ENCODE results near the gene KIF4A. TPM values are rescaled to one million over a fixed set of nuclear protein-coding genes. Genes with fewer than 3 reads are reported as not detected.

KIF4A gene
- total RNA-seq, 4 donors from 2014 or later: 1.3 to 17.3 (median 4.6) TPM

GRCh38 chrX:70439016-70439415, 149.1 kb downstream of the KIF4A start:
- H3K27me3 ChIP-seq: no peaks in the 10 kb centered on the region
- H3K27ac ChIP-seq: no peak overlapping the region
- no peaks in the 10 kb centered on the region for H3K4me1 ChIP-seq
- H3K36me3 ChIP-seq: no peaks in the 10 kb centered on the region
- DNase-seq: no peak
- no peak overlapping the region for H3K4me3 ChIP-seq
- TF ChIP-seq, protein P1, sequence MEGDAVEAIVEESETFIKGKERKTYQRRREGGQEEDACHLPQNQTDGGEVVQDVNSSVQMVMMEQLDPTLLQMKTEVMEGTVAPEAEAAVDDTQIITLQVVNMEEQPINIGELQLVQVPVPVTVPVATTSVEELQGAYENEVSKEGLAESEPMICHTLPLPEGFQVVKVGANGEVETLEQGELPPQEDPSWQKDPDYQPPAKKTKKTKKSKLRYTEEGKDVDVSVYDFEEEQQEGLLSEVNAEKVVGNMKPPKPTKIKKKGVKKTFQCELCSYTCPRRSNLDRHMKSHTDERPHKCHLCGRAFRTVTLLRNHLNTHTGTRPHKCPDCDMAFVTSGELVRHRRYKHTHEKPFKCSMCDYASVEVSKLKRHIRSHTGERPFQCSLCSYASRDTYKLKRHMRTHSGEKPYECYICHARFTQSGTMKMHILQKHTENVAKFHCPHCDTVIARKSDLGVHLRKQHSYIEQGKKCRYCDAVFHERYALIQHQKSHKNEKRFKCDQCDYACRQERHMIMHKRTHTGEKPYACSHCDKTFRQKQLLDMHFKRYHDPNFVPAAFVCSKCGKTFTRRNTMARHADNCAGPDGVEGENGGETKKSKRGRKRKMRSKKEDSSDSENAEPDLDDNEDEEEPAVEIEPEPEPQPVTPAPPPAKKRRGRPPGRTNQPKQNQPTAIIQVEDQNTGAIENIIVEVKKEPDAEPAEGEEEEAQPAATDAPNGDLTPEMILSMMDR (IDR thresholded peaks at IDR 0.05): no peak
- no peak for TF ChIP-seq POLR2A (IDR thresholded peaks at IDR 0.05)
- no peaks in the 10 kb centered on the region for H3K9me3 ChIP-seq

- Histone ChIP-seq H3K27me3 (peaks cover 0 to 5% of the 10 kb centered on the region in 2 donors), H3K9me3 (no peaks in the 10 kb centered on the region), H3K27ac (no peak overlapping the region), H3K4me3 (no peak overlapping the region), H3K36me3 (no peaks in the 10 kb centered on the region), H3K4me1 (no peaks in the 10 kb centered on the region)
- no peak for DNase-seq
- TF ChIP-seq POLR2A (IDR thresholded peaks at IDR 0.05): no peak
- TF ChIP-seq, protein P1 (IDR thresholded peaks at IDR 0.05): no peak
These were observed 152.3 kb downstream of the KIF4A start for GRCh38 chrX:70442224-70442623.

- H3K36me3 ChIP-seq: no peaks in the 10 kb centered on the region
- peaks cover 0 to 5% of the 10 kb centered on the region in 2 donors for H3K27me3 ChIP-seq
- H3K27ac ChIP-seq: no peak within 1 kb of the TSS
- TF ChIP-seq POLR2A (IDR thresholded peaks at IDR 0.05): no peak
- no peaks in the 10 kb centered on the region for H3K4me1 ChIP-seq
- H3K9me3 ChIP-seq: no peaks in the 10 kb centered on the region
- H3K4me3 ChIP-seq: peak within 1 kb of the TSS; percentile 8 to 40 (median 32)
- peak in 1 of 3 donors; percentile 18 for DNase-seq
These were observed 154.5 kb downstream of the KIF4A start, which contains the start of gene DLG3 for GRCh38 chrX:70444326-70444945. Gene DLG3, plus strand, starts transcription at chrX:70444835. Its CDS starts 367 bp downstream, at chrX:70445202.

DNA sequence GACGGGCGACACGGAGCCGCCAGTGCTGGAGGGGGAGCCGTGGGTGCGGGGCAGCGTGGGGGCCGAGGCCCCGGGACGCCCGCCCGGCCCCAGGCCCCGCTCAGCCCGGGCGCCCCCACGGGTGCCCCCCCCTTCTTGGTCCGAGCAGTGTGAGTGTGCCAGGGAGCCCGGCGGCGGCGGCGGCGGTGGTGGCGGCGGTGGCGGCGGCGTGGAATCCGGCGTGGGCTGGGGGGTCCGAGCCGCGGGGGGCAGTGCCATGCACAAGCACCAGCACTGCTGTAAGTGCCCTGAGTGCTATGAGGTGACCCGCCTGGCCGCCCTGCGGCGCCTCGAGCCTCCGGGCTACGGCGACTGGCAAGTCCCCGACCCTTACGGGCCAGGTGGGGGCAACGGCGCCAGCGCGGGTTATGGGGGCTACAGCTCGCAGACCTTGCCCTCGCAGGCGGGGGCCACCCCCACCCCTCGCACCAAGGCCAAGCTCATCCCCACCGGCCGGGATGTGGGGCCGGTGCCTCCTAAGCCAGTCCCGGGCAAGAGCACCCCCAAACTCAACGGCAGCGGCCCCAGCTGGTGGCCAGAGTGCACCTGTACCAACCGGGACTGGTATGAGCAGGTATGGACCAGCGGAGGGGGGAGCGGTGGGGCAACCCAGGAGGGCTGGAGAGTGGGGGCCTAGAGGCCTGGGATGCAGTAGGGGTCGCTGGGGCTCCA, 155.2 kb downstream of the KIF4A start:
- Histone ChIP-seq H3K27ac (no peak overlapping the region), H3K4me1 (no peaks in the 10 kb centered on the region), H3K27me3 (peaks cover 0 to 5% of the 10 kb centered on the region in 2 donors), H3K4me3 (peak overlapping the region; percentile 8 to 40 (median 32)), H3K36me3 (no peaks in the 10 kb centered on the region), H3K9me3 (no peaks in the 10 kb centered on the region)
- DNase-seq: no peak
- TF ChIP-seq, protein P1 (IDR thresholded peaks at IDR 0.05): no peak
- TF ChIP-seq POLR2A (IDR thresholded peaks at IDR 0.05): no peak

DNA sequence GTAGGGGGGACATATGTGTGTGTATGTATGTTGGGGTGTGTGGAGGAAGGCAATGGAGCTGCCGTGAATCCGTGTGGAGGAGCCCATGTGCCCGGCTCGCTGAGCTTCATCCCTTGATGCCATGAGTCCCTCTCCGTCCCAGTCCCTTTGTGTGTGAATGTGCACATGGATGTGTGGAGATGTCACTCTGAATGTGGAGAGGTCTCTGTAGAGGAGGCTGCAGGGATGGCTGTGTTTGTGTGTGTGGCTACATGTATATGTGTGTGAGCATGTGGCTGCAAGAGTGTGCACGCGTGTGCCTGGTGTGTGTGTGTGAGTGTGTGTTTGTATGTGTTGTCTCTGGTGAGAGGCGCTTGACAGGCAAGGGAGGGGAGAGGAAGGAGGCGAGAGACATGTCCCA, 156.0 kb downstream of the KIF4A start:
- TF ChIP-seq POLR2A (IDR thresholded peaks at IDR 0.05): no peak
- TF ChIP-seq, protein P1 (IDR thresholded peaks at IDR 0.05): no peak
- Histone ChIP-seq H3K27me3 (peaks cover 0 to 5% of the 10 kb centered on the region in 2 donors), H3K9me3 (no peaks in the 10 kb centered on the region), H3K4me3 (no peak overlapping the region), H3K4me1 (no peaks in the 10 kb centered on the region), H3K36me3 (no peaks in the 10 kb centered on the region), H3K27ac (no peak overlapping the region)
- no peak for DNase-seq

Measured in Peyer's patch (tissue), 4 donors.